GM23338 (cell line): ENCODE measurements around the gene PRKAG1. TPM values are rescaled to one million over a fixed set of nuclear protein-coding genes. Genes with fewer than 3 reads are reported as not detected.

ENCODE experiments used
- ATAC-seq: fragments of 200-7000 bp; cut with Tn5 transposase; 3 replicates; pipeline ENCODE4 v1.9.1; 2020
- DNase-seq: peaks from one replicate; pipeline ENCODE4 v3.0.0-alpha.2; 2015; ENCODE audit warnings: low spot score
- H2AFZ ChIP-seq: fragments of 200-600 bp; sonication (generic); 2 replicates; pipeline ENCODE4 v1.8.0; 2016; ENCODE audit warnings: antibody characterized with exemption, mild to moderate bottlenecking, moderate library complexity
- H3F3A ChIP-seq: fragments of 200-600 bp; sonication (generic); replicated peaks from 2 replicates; pipeline ENCODE4 v1.8.0; 2017; ENCODE audit warnings: antibody characterized with exemption, mixed run types, low read depth
- H3K27ac ChIP-seq: fragments of 200-600 bp; sonication (generic); 2 replicates; pipeline ENCODE4 v1.6.1; 2016; ENCODE audit warnings: low read depth
- H3K27me3 ChIP-seq: fragments of 200-600 bp; sonication (generic); 2 replicates; pipeline ENCODE4 v1.8.0; 2016; ENCODE audit warnings: mild to moderate bottlenecking, mixed run types, moderate library complexity; ENCODE audit not compliant: insufficient read depth
- H3K36me3 ChIP-seq: fragments of 200-600 bp; sonication (generic); 2 replicates; pipeline ENCODE4 v1.8.0; 2016; ENCODE audit warnings: mild to moderate bottlenecking; ENCODE audit not compliant: insufficient read depth
- H3K4me1 ChIP-seq: fragments of 200-600 bp; sonication (generic); 2 replicates; pipeline ENCODE4 v1.8.0; 2016; ENCODE audit warnings: mild to moderate bottlenecking, moderate library complexity; ENCODE audit not compliant: insufficient read depth
- H3K4me2 ChIP-seq: fragments of 200-600 bp; sonication (generic); 2 replicates; pipeline ENCODE4 v1.7.1; 2017; ENCODE audit warnings: mixed run types
- H3K4me3 ChIP-seq: fragments of 200-600 bp; sonication (generic); 2 replicates; pipeline ENCODE4 v1.6.1; 2016; ENCODE audit warnings: mixed run types
- H3K79me2 ChIP-seq: fragments of 200-600 bp; sonication (generic); replicated peaks from 2 replicates; pipeline ENCODE4 v1.8.0; 2017; ENCODE audit warnings: mild to moderate bottlenecking; ENCODE audit not compliant: insufficient read depth
- H3K9me2 ChIP-seq: fragments of 200-600 bp; sonication (generic); 2 replicates; pipeline ENCODE4 v1.8.0; 2017; ENCODE audit not compliant: insufficient read depth
- H4K20me1 ChIP-seq: fragments of 200-600 bp; sonication (generic); replicated peaks from 2 replicates; pipeline ENCODE4 v1.8.0; 2017; ENCODE audit warnings: mild to moderate bottlenecking; ENCODE audit not compliant: insufficient read depth
- H3K27ac Mint-ChIP-seq: 2 replicates; pipeline ENCODE4 v1.8.0; 2020; ENCODE audit warnings: inconsistent platforms, mild to moderate bottlenecking, moderate library complexity, mixed read lengths
- H3K27me3 Mint-ChIP-seq: 3 replicates; pipeline ENCODE4 v1.8.0; 2022; ENCODE audit warnings: low read depth, mild to moderate bottlenecking, moderate library complexity, mixed read lengths, inconsistent platforms; ENCODE audit not compliant: insufficient read depth, poor library complexity
- H3K36me3 Mint-ChIP-seq: 3 replicates; pipeline ENCODE4 v1.8.0; 2021; ENCODE audit warnings: low read depth, mild to moderate bottlenecking, inconsistent platforms, moderate library complexity, mixed read lengths
- H3K4me1 Mint-ChIP-seq: 3 replicates; pipeline ENCODE4 v1.8.0; 2020; ENCODE audit warnings: mild to moderate bottlenecking, inconsistent platforms, mixed read lengths
- H3K4me3 Mint-ChIP-seq: 3 replicates; pipeline ENCODE4 v1.8.0; 2021; ENCODE audit warnings: moderate library complexity, mild to moderate bottlenecking, inconsistent platforms, mixed read lengths
- H3K9me3 Mint-ChIP-seq: 3 replicates; pipeline ENCODE4 v1.8.0; 2020; ENCODE audit warnings: moderate library complexity, mild to moderate bottlenecking, inconsistent platforms, mixed read lengths
- CREB1 ChIP-seq: fragments of 250-450 bp; sonication (Bioruptor Pico); IDR thresholded peaks from 2 replicates; pipeline ENCODE4 v1.5.0; 2020; ENCODE audit warnings: low read depth, mild to moderate bottlenecking, moderate library complexity
- CTCF ChIP-seq, 2 experiments: fragments of 200-600 bp in 1 of 2; sonication (generic) in 1 of 2; conservative IDR thresholded peaks; 2 replicates each; pipeline versions ENCODE4 v1.5.1 to v1.6.1; 2016 to 2017; ENCODE audit warnings: antibody characterized with exemption in 2 of 2, low read depth in 2 of 2, mild to moderate bottlenecking in 2 of 2, moderate library complexity in 1 of 2
- ETS1 ChIP-seq: IDR thresholded peaks from 2 replicates; pipeline ENCODE4 v1.6.1; 2016; ENCODE audit warnings: antibody characterized with exemption
- EZH2 ChIP-seq: fragments of 200-600 bp; sonication (generic); IDR thresholded peaks from one replicate; pipeline ENCODE4 v1.8.0; 2017; ENCODE audit warnings: antibody characterized with exemption, mild to moderate bottlenecking, low read depth; ENCODE audit not compliant: unreplicated experiment
- EZH2phosphoT487 ChIP-seq: fragments of 200-600 bp; sonication (generic); IDR thresholded peaks from one replicate; pipeline ENCODE4 v1.8.1; 2018; ENCODE audit warnings: antibody characterized with exemption; ENCODE audit not compliant: unreplicated experiment
- JUNB ChIP-seq: IDR thresholded peaks from one replicate; pipeline ENCODE4 v1.6.1; 2016; ENCODE audit warnings: antibody characterized with exemption; ENCODE audit not compliant: unreplicated experiment
- NANOG ChIP-seq: IDR thresholded peaks from 2 replicates; pipeline ENCODE4 v1.6.1; 2016; ENCODE audit warnings: antibody characterized with exemption, borderline replicate concordance
- POLR2AphosphoS5 ChIP-seq: IDR thresholded peaks from 2 replicates; pipeline ENCODE4 v1.6.1; 2016; ENCODE audit warnings: antibody characterized with exemption, low read depth
- REST ChIP-seq: IDR thresholded peaks from one replicate; pipeline ENCODE4 v1.6.1; 2018; ENCODE audit warnings: antibody characterized with exemption; ENCODE audit not compliant: unreplicated experiment
- STAT1 ChIP-seq: IDR thresholded peaks from one replicate; pipeline ENCODE4 v1.6.1; 2016; ENCODE audit warnings: antibody characterized with exemption; ENCODE audit not compliant: unreplicated experiment
- ZNF114 ChIP-seq: fragments of 250-450 bp; sonication (Bioruptor Pico); IDR thresholded peaks from 2 replicates; pipeline ENCODE4 v1.5.0; 2020; ENCODE audit warnings: mild to moderate bottlenecking, moderate library complexity
- ZNF331 ChIP-seq: fragments of 250-450 bp; sonication (Bioruptor Pico); IDR thresholded peaks from 2 replicates; pipeline ENCODE4 v1.5.0; 2020; ENCODE audit warnings: low read depth, mild to moderate bottlenecking, moderate library complexity
- ZNF462 ChIP-seq: fragments of 250-450 bp; sonication (Bioruptor Pico); IDR thresholded peaks from 2 replicates; pipeline ENCODE4 v1.5.0; 2020; ENCODE audit warnings: mild to moderate bottlenecking, moderate library complexity
- polyA plus RNA-seq: library from polyadenylated mRNA; unstranded; fragments of >200 nt; fragmentation: Nextera tagmentation; extraction: Ambion mirVana; gene quantifications from 2 replicates; pipeline ENCODE4 v1.2.1, GENCODE V29; 2016
- total RNA-seq: library from RNA; depleted of rRNA; stranded (reverse); fragments of >200 nt; shearing (Covaris generic); gene quantifications from 2 replicates; pipeline ENCODE4 v1.2.3, GENCODE V29; 2014

Gene PRKAG1
- total and polyA plus RNA-seq, 2 experiments from 2014 or later, result 19.9 to 35.4 TPM

- TF ChIP-seq POLR2AphosphoS5 (no peak), ETS1 (no peak), CTCF (conservative IDR thresholded peaks at IDR 0.05; ENCODE audit: low read depth in 2 of 2) (no peak), NANOG (no peak), STAT1 (no peak), ZNF462 (no peak), EZH2 (no peak), ZNF114 (CRISPR knock-in tag) (no peak), JUNB (no peak), ZNF331 (CRISPR knock-in tag) (no peak), EZH2phosphoT487 (no peak), CREB1 (CRISPR knock-in tag) (no peak), REST (no peak)
- Histone ChIP-seq H3K79me2 (peaks cover 56% of the 10 kb centered on the region), H3K9me2 (no peaks in the 10 kb centered on the region), H2AFZ (no peak overlapping the region), H3K27ac (peak overlapping the region; percentile 99), H3F3A (no peaks in the 10 kb centered on the region), H3K4me2 (peak overlapping the region; percentile 98), H3K4me3 (peak overlapping the region; percentile 99), H4K20me1 (peaks cover 46% of the 10 kb centered on the region), H3K27me3 (no peaks in the 10 kb centered on the region), H3K4me1 (peaks cover 29% of the 10 kb centered on the region), H3K36me3 (peaks cover 6% of the 10 kb centered on the region; the same call in 1 of the 2 replicates)
- H3K4me3 Mint-ChIP-seq, result peak overlapping the region; percentile 97
- H3K9me3 Mint-ChIP-seq, result no peaks in the 10 kb centered on the region
- H3K27ac Mint-ChIP-seq, result peak overlapping the region; percentile 95
- peaks cover 14% of the 10 kb centered on the region for H3K36me3 Mint-ChIP-seq
- peak; percentile 70 for DNase-seq
- ATAC-seq, result peak; percentile 20
- peaks cover 52% of the 10 kb centered on the region for H3K4me1 Mint-ChIP-seq
- H3K27me3 Mint-ChIP-seq, result peaks cover 24% of the 10 kb centered on the region
Measured at GRCh38 chr12:49059299-49060171, 41.0 kb upstream of the PRKAG1 start.
